Neural progenitor cell (in vitro differentiated cells): ENCODE data around the gene DENND2A. TPM values are rescaled to one million over a fixed set of nuclear protein-coding genes. Genes with fewer than 3 reads are reported as not detected.
"Not testable (repeated sequence)": the region's sequence is repeated elsewhere in the genome, so short reads cannot be mapped to it uniquely, and the experiment has no call there.

Experiments used
- DNase-seq: peaks from one replicate; pipeline ENCODE4 v3.0.0-alpha.2; 2016; ENCODE audit warnings: low spot score
- H2AFZ ChIP-seq: fragments of 200-600 bp; sonication (generic); replicated peaks from 2 replicates; pipeline ENCODE4 v1.6.1; 2016; ENCODE audit warnings: antibody characterized with exemption
- H3F3A ChIP-seq: fragments of 200-600 bp; sonication (generic); 2 replicates; pipeline ENCODE4 v1.6.1; 2016; ENCODE audit warnings: antibody characterized with exemption, low read depth
- H3K27ac ChIP-seq: fragments of 200-600 bp; sonication (generic); 2 replicates; pipeline ENCODE4 v1.5.1; 2016; ENCODE audit warnings: mild to moderate bottlenecking
- H3K27me3 ChIP-seq: fragments of 200-600 bp; sonication (generic); 2 replicates; pipeline ENCODE4 v1.6.1; 2016; ENCODE audit warnings: mild to moderate bottlenecking, moderate library complexity
- H3K36me3 ChIP-seq: fragments of 200-600 bp; sonication (generic); 2 replicates; pipeline ENCODE4 v1.5.1; 2016
- H3K4me1 ChIP-seq: fragments of 200-600 bp; sonication (generic); 2 replicates; pipeline ENCODE4 v1.6.1; 2016; ENCODE audit warnings: mixed run types
- H3K4me2 ChIP-seq: fragments of 200-600 bp; sonication (generic); 2 replicates; pipeline ENCODE4 v1.6.1; 2016
- H3K4me3 ChIP-seq: fragments of 200-600 bp; sonication (generic); 2 replicates; pipeline ENCODE4 v1.5.1; 2016
- H3K79me2 ChIP-seq: fragments of 200-600 bp; sonication (generic); 2 replicates; pipeline ENCODE4 v1.6.1; 2016; ENCODE audit warnings: low read depth
- H3K9ac ChIP-seq: fragments of 200-600 bp; sonication (generic); 2 replicates; pipeline ENCODE4 v1.6.1; 2016
- H3K9me3 ChIP-seq: fragments of 200-600 bp; sonication (generic); 2 replicates; pipeline ENCODE4 v1.5.1; 2016; ENCODE audit warnings: low read depth
- H4K20me1 ChIP-seq: fragments of 200-600 bp; sonication (generic); 2 replicates; pipeline ENCODE4 v1.6.1; 2016; ENCODE audit warnings: low read depth
- H3K27ac Mint-ChIP-seq: 3 replicates; pipeline ENCODE4 v1.8.0; 2021; ENCODE audit warnings: mixed read lengths
- H3K27me3 Mint-ChIP-seq: 2 replicates; pipeline ENCODE4 v1.8.0; 2022; ENCODE audit warnings: low read depth, mild to moderate bottlenecking, inconsistent platforms, moderate library complexity, mixed read lengths; ENCODE audit not compliant: insufficient read depth
- H3K36me3 Mint-ChIP-seq: 3 replicates; pipeline ENCODE4 v1.8.0; 2021; ENCODE audit warnings: mixed read lengths
- H3K4me1 Mint-ChIP-seq: 3 replicates; pipeline ENCODE4 v1.8.0; 2021; ENCODE audit warnings: mixed read lengths
- H3K4me3 Mint-ChIP-seq: 3 replicates; pipeline ENCODE4 v1.8.0; 2021; ENCODE audit warnings: mild to moderate bottlenecking, moderate library complexity, mixed read lengths
- H3K9me3 Mint-ChIP-seq: 3 replicates; pipeline ENCODE4 v1.8.0; 2020; ENCODE audit warnings: mixed read lengths
- EZH2 ChIP-seq: fragments of 200-600 bp; sonication (generic); IDR thresholded peaks from 2 replicates; pipeline ENCODE4 v1.6.1; 2017; ENCODE audit warnings: antibody characterized with exemption, mild to moderate bottlenecking, moderate library complexity
- EZH2phosphoT487 ChIP-seq: fragments of 200-600 bp; sonication (generic); IDR thresholded peaks from 2 replicates; pipeline ENCODE4 v1.6.1; 2017; ENCODE audit warnings: antibody characterized with exemption
- total RNA-seq: library from RNA; depleted of rRNA; stranded (reverse); fragments of >200 nt; gene quantifications from 2 replicates; pipeline ENCODE4 v1.2.3, GENCODE V29; 2015; ENCODE audit warnings: low replicate concordance
- TF ChIP-seq, protein P1 (sequence below): fragments of 200-600 bp; sonication (generic); IDR thresholded peaks from 2 replicates; pipeline ENCODE4 v1.5.1; 2017; ENCODE audit warnings: antibody characterized with exemption, mild to moderate bottlenecking

The DENND2A gene
- total RNA-seq, 1 donor from 2014 or later = 27.0 TPM

GRCh38 chr7:140570120-140570519 is 70.5 kb downstream of the DENND2A start:
- no peak overlapping the region for H3K4me3 ChIP-seq
- H3F3A ChIP-seq = no peaks in the 10 kb centered on the region
- H3K9me3 ChIP-seq = no peaks in the 10 kb centered on the region
- H3K9me3 Mint-ChIP-seq = no peaks in the 10 kb centered on the region
- H3K4me3 Mint-ChIP-seq = no peak overlapping the region
- H3K79me2 ChIP-seq = no peaks in the 10 kb centered on the region
- no peak overlapping the region for H3K9ac ChIP-seq
- DNase-seq = no peak
- peaks cover 2% of the 10 kb centered on the region for H3K4me1 ChIP-seq
- no peak overlapping the region for H3K27ac ChIP-seq
- no peaks in the 10 kb centered on the region for H3K27me3 ChIP-seq
- no peak overlapping the region for H3K27ac Mint-ChIP-seq
- no peaks in the 10 kb centered on the region for H4K20me1 ChIP-seq
- no peaks in the 10 kb centered on the region for H3K36me3 ChIP-seq
- H3K27me3 Mint-ChIP-seq = no peaks in the 10 kb centered on the region
- peaks cover 31% of the 10 kb centered on the region for H3K36me3 Mint-ChIP-seq
- H2AFZ ChIP-seq = no peak overlapping the region
- peaks cover 2% of the 10 kb centered on the region for H3K4me1 Mint-ChIP-seq
- no peak overlapping the region for H3K4me2 ChIP-seq
- TF ChIP-seq EZH2 (no peak), EZH2phosphoT487 (no peak)
- TF ChIP-seq, protein P1, sequence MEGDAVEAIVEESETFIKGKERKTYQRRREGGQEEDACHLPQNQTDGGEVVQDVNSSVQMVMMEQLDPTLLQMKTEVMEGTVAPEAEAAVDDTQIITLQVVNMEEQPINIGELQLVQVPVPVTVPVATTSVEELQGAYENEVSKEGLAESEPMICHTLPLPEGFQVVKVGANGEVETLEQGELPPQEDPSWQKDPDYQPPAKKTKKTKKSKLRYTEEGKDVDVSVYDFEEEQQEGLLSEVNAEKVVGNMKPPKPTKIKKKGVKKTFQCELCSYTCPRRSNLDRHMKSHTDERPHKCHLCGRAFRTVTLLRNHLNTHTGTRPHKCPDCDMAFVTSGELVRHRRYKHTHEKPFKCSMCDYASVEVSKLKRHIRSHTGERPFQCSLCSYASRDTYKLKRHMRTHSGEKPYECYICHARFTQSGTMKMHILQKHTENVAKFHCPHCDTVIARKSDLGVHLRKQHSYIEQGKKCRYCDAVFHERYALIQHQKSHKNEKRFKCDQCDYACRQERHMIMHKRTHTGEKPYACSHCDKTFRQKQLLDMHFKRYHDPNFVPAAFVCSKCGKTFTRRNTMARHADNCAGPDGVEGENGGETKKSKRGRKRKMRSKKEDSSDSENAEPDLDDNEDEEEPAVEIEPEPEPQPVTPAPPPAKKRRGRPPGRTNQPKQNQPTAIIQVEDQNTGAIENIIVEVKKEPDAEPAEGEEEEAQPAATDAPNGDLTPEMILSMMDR = no peak

- Histone ChIP-seq H3K4me1 (peaks cover 17% of the 10 kb centered on the region), H3K9me3 (no peaks in the 10 kb centered on the region), H3K36me3 (no peaks in the 10 kb centered on the region), H4K20me1 (no peaks in the 10 kb centered on the region), H3K4me3 (no peak overlapping the region), H3K4me2 (no peak overlapping the region), H3K27ac (no peak overlapping the region), H2AFZ (no peak overlapping the region), H3F3A (peaks cover 17% of the 10 kb centered on the region), H3K9ac (no peak overlapping the region), H3K79me2 (no peaks in the 10 kb centered on the region), H3K27me3 (no peaks in the 10 kb centered on the region)
- no peaks in the 10 kb centered on the region for H3K9me3 Mint-ChIP-seq
- no peak for DNase-seq
- H3K4me3 Mint-ChIP-seq = no peak overlapping the region
- no peaks in the 10 kb centered on the region for H3K27me3 Mint-ChIP-seq
- no peak overlapping the region for H3K27ac Mint-ChIP-seq
- peaks cover 15% of the 10 kb centered on the region for H3K4me1 Mint-ChIP-seq
- TF ChIP-seq EZH2 (no peak), EZH2phosphoT487 (no peak)
- TF ChIP-seq, protein P1 = no peak
- H3K36me3 Mint-ChIP-seq = peaks cover 35% of the 10 kb centered on the region
These were observed 72.4 kb downstream of the DENND2A start for GRCh38 chr7:140568021-140568813.

GRCh38 chr7:140566186-140566585 is 74.4 kb downstream of the DENND2A start:
- Histone ChIP-seq H3K4me1 (peaks cover 24% of the 10 kb centered on the region), H3F3A (peaks cover 33% of the 10 kb centered on the region)
- DNase-seq, H3K4me3 ChIP-seq, H3K27ac Mint-ChIP-seq, H4K20me1 ChIP-seq, H3K79me2 ChIP-seq, H3K27ac ChIP-seq, H3K27me3 ChIP-seq, H2AFZ ChIP-seq, H3K9me3 Mint-ChIP-seq, H3K4me3 Mint-ChIP-seq, H3K4me2 ChIP-seq, H3K9me3 ChIP-seq, H3K9ac ChIP-seq, H3K36me3 ChIP-seq, H3K27me3 Mint-ChIP-seq: not testable (repeated sequence)
- Mint-ChIP-seq H3K36me3 (peaks cover 36% of the 10 kb centered on the region), H3K4me1 (peaks cover 18% of the 10 kb centered on the region)

GRCh38 chr7:140565761-140566160 is 74.9 kb downstream of the DENND2A start:
- H4K20me1 ChIP-seq, H3K4me2 ChIP-seq, H3K4me3 Mint-ChIP-seq, H3K27ac Mint-ChIP-seq, H3K9ac ChIP-seq, H3K79me2 ChIP-seq, H3K4me3 ChIP-seq, H3K27me3 ChIP-seq, H3K36me3 ChIP-seq, H3K9me3 Mint-ChIP-seq, H3K27ac ChIP-seq, DNase-seq, H3K27me3 Mint-ChIP-seq, H3K9me3 ChIP-seq, H2AFZ ChIP-seq: not testable (repeated sequence)
- H3F3A ChIP-seq = peaks cover 33% of the 10 kb centered on the region
- H3K4me1 ChIP-seq = peaks cover 24% of the 10 kb centered on the region
- peaks cover 18% of the 10 kb centered on the region for H3K4me1 Mint-ChIP-seq
- H3K36me3 Mint-ChIP-seq = peaks cover 36% of the 10 kb centered on the region
